ENCODE measurements around the gene RBM26.
"Not testable (repeated sequence)": the region's sequence is repeated elsewhere in the genome, so short reads cannot be mapped to it uniquely, and the experiment has no call there.

Gene RBM26

GRCh38 chr13:79318664-79319063, 87.4 kb downstream of the RBM26 start:
- no peak for DNase-seq (ENCODE audit: low spot score)

GRCh38 chr13:79317856-79318255, 88.2 kb downstream of the RBM26 start:
- DNase-seq (ENCODE audit: low spot score), result no peak

- no peak for DNase-seq (ENCODE audit: low spot score)
These were observed 91.4 kb downstream of the RBM26 start for GRCh38 chr13:79314652-79315051.

- no peak for DNase-seq (ENCODE audit: low spot score)
These were observed 93.7 kb downstream of the RBM26 start for GRCh38 chr13:79312340-79312855.

GRCh38 chr13:79311386-79311785, 94.7 kb downstream of the RBM26 start:
- DNase-seq (ENCODE audit: low spot score), result no peak

- no peak for DNase-seq (ENCODE audit: low spot score)
These were observed 96.4 kb downstream of the RBM26 start for GRCh38 chr13:79309690-79310089.

GRCh38 chr13:79307866-79308298, 98.2 kb downstream of the RBM26 start:
- no peak for DNase-seq (ENCODE audit: low spot score)

- no peak for DNase-seq (ENCODE audit: low spot score)
These were observed 98.6 kb downstream of the RBM26 start for GRCh38 chr13:79307433-79307861.

- DNase-seq (ENCODE audit: low spot score), result no peak
These were observed 99.4 kb downstream of the RBM26 start for GRCh38 chr13:79306650-79307049.

GRCh38 chr13:79297128-79297527, 108.9 kb downstream of the RBM26 start:
- DNase-seq (ENCODE audit: low spot score), result no peak

- DNase-seq (ENCODE audit: low spot score), result no peak
These were observed 109.9 kb downstream of the RBM26 start for GRCh38 chr13:79295906-79296706.

- DNase-seq (ENCODE audit: low spot score), result no peak
These were observed 115.3 kb downstream of the RBM26 start for GRCh38 chr13:79290595-79291244.

- no peak for DNase-seq (ENCODE audit: low spot score)
These were observed 116.5 kb downstream of the RBM26 start for GRCh38 chr13:79289571-79289970.

GRCh38 chr13:79287939-79288795, 117.9 kb downstream of the RBM26 start:
- DNase-seq (ENCODE audit: low spot score), result no peak

GRCh38 chr13:79285159-79285558, 120.9 kb downstream of the RBM26 start:
- no peak for DNase-seq (ENCODE audit: low spot score)

- no peak for DNase-seq (ENCODE audit: low spot score)
These were observed 122.3 kb downstream of the RBM26 start for GRCh38 chr13:79283742-79284141.

- DNase-seq (ENCODE audit: low spot score), result no peak
These were observed 123.1 kb downstream of the RBM26 start for GRCh38 chr13:79282976-79283375.

GRCh38 chr13:79282508-79282907, 123.5 kb downstream of the RBM26 start:
- DNase-seq (ENCODE audit: low spot score), result no peak

- no peak for DNase-seq (ENCODE audit: low spot score)
These were observed 124.7 kb downstream of the RBM26 start for GRCh38 chr13:79281339-79281747.

- DNase-seq (ENCODE audit: low spot score), result not testable (repeated sequence)
These were observed 126.3 kb downstream of the RBM26 start for GRCh38 chr13:79279735-79280134.

GRCh38 chr13:79273045-79273444, 133.0 kb downstream of the RBM26 start:
- no peak for DNase-seq (ENCODE audit: low spot score)

- no peak for DNase-seq (ENCODE audit: low spot score)
These were observed 134.4 kb downstream of the RBM26 start for GRCh38 chr13:79271616-79272015.

Data from hematopoietic multipotent progenitor cell treated with erythropoietin and hydrocortisone succinate and interleukin-3 and kit ligand, for 15 days (in vitro differentiated cells).